CD4-positive, alpha-beta T cell treated with Interferon alpha-2 for 1 hour (primary cell): ENCODE measurements around the gene KBTBD4.

ENCODE experiments used
- DNase-seq, 2 donors: peaks; one replicate each; pipeline ENCODE4 v3.0.0-alpha.2; 2020 to 2022

Gene KBTBD4

GRCh38 chr11:47578524-47579494 lies at the start of gene KBTBD4, which contains the start of gene NDUFS3:
Gene KBTBD4 (minus strand): TSS chr11:47578970. CDS start chr11:47578951, 19 bp downstream.
Gene NDUFS3 (plus strand): TSS chr11:47579074. CDS start chr11:47579092, 18 bp downstream.
- peak; percentile 82 to 92 for DNase-seq

- no peak for DNase-seq
Measured at GRCh38 chr11:47628026-47628425, 49.3 kb upstream of the KBTBD4 start.

- no peak for DNase-seq
Measured at GRCh38 chr11:47626234-47626633, 47.5 kb upstream of the KBTBD4 start.

GRCh38 chr11:47620836-47621378 lies 42.1 kb upstream of the KBTBD4 start:
- DNase-seq = no peak

- no peak for DNase-seq
Measured at GRCh38 chr11:47617417-47617809, 38.6 kb upstream of the KBTBD4 start.

- DNase-seq = peak; percentile 8 to 19
Measured at GRCh38 chr11:47616726-47617416, 38.1 kb upstream of the KBTBD4 start.

- no peak for DNase-seq
Measured at GRCh38 chr11:47615249-47615648, 36.5 kb upstream of the KBTBD4 start.

GRCh38 chr11:47611348-47611794 lies 32.6 kb upstream of the KBTBD4 start:
- DNase-seq = no peak

GRCh38 chr11:47609675-47610074 lies 30.9 kb upstream of the KBTBD4 start:
- no peak for DNase-seq

GRCh38 chr11:47607380-47607779 lies 28.6 kb upstream of the KBTBD4 start:
- no peak for DNase-seq

GRCh38 chr11:47606731-47607130 lies 28.0 kb upstream of the KBTBD4 start:
- DNase-seq = no peak

- DNase-seq = no peak
Measured at GRCh38 chr11:47605921-47606320, 27.2 kb upstream of the KBTBD4 start.

GRCh38 chr11:47603295-47603694 lies 24.5 kb upstream of the KBTBD4 start:
- DNase-seq = no peak

GRCh38 chr11:47599902-47600301 lies 21.1 kb upstream of the KBTBD4 start:
- DNase-seq = no peak

- DNase-seq = no peak
Measured at GRCh38 chr11:47595967-47596366, 17.2 kb upstream of the KBTBD4 start.

GRCh38 chr11:47595029-47595428 lies 16.3 kb upstream of the KBTBD4 start:
- DNase-seq = no peak

GRCh38 chr11:47593934-47594855 lies 15.4 kb upstream of the KBTBD4 start, which contains the start of gene C1QTNF4:
Gene C1QTNF4 (minus strand): TSS chr11:47594411. CDS start chr11:47590810, 3,601 bp downstream.
- no peak for DNase-seq

- DNase-seq = no peak
Measured at GRCh38 chr11:47593492-47593933, 14.7 kb upstream of the KBTBD4 start.

- no peak for DNase-seq
Measured at GRCh38 chr11:47592970-47593369, 14.2 kb upstream of the KBTBD4 start.

GRCh38 chr11:47592251-47592650 lies 13.5 kb upstream of the KBTBD4 start:
- DNase-seq = no peak

GRCh38 chr11:47591764-47592163 lies 13.0 kb upstream of the KBTBD4 start:
- DNase-seq = no peak
